ENCODE results near the gene MRPL17.

- TF ChIP-seq SIN3A (IDR thresholded peaks at IDR 0.05; ENCODE audit: low read depth, low read length) (no peak), TCF7 (IDR thresholded peaks at IDR 0.05; ENCODE audit: borderline replicate concordance) (no peak), ZSCAN29 (IDR thresholded peaks at IDR 0.05) (no peak), EZH2 (IDR thresholded peaks at IDR 0.05; ENCODE audit: borderline replicate concordance, control insufficient read depth, low read depth, low read length) (no peak), USF2 (IDR thresholded peaks at IDR 0.05; ENCODE audit: borderline replicate concordance, low read depth, low read length) (no peak), GABPA (IDR thresholded peaks at IDR 0.05; ENCODE audit: low read depth) (no peak), ZZZ3 (IDR thresholded peaks at IDR 0.05; ENCODE audit: control insufficient read depth, insufficient read length, low read depth) (no peak), CBX3 (IDR thresholded peaks at IDR 0.05; ENCODE audit: borderline replicate concordance, low read depth) (no peak), CHD1 (IDR thresholded peaks at IDR 0.05; ENCODE audit: low read depth, low read length) (no peak)
- TF ChIP-seq, protein P1, sequence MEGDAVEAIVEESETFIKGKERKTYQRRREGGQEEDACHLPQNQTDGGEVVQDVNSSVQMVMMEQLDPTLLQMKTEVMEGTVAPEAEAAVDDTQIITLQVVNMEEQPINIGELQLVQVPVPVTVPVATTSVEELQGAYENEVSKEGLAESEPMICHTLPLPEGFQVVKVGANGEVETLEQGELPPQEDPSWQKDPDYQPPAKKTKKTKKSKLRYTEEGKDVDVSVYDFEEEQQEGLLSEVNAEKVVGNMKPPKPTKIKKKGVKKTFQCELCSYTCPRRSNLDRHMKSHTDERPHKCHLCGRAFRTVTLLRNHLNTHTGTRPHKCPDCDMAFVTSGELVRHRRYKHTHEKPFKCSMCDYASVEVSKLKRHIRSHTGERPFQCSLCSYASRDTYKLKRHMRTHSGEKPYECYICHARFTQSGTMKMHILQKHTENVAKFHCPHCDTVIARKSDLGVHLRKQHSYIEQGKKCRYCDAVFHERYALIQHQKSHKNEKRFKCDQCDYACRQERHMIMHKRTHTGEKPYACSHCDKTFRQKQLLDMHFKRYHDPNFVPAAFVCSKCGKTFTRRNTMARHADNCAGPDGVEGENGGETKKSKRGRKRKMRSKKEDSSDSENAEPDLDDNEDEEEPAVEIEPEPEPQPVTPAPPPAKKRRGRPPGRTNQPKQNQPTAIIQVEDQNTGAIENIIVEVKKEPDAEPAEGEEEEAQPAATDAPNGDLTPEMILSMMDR (IDR thresholded peaks at IDR 0.05 in 2 of 3, conservative IDR thresholded peaks at IDR 0.05 in 1 of 3; ENCODE audit: control insufficient read depth in 2 of 3, extremely low read depth in 1 of 3, insufficient read depth in 1 of 3, low read depth in 3 of 3, low read length in 3 of 3): no peak
Observed at GRCh38 chr11:6636480-6636879, 46.7 kb downstream of the MRPL17 start.

Data from GM12878 (cell line).